DOHH2 (cell line): ENCODE data around the gene VGLL4.

Source experiments
- H3F3A ChIP-seq: fragments of 200-600 bp; sonication (generic), shearing (Covaris generic); 2 replicates; pipeline ENCODE4 v1.6.0; 2016; ENCODE audit warnings: antibody characterized with exemption, mild to moderate bottlenecking; ENCODE audit not compliant: control insufficient read depth, insufficient read depth
- H3K27ac ChIP-seq: fragments of 200-600 bp; sonication (generic); 2 replicates; pipeline ENCODE4 v1.5.1; 2014; ENCODE audit warnings: low read depth, mild to moderate bottlenecking, low read length, moderate library complexity
- H3K27me3 ChIP-seq: fragments of 200-600 bp; sonication (generic); 2 replicates; pipeline ENCODE4 v1.6.1; 2014; ENCODE audit warnings: mild to moderate bottlenecking, low read length, mixed read lengths; ENCODE audit not compliant: control insufficient read depth
- H3K36me3 ChIP-seq: fragments of 200-600 bp; sonication (generic); 2 replicates; pipeline ENCODE4 v1.6.1; 2014; ENCODE audit warnings: mild to moderate bottlenecking, low read length, moderate library complexity, mixed read lengths; ENCODE audit not compliant: control insufficient read depth
- H3K4me1 ChIP-seq: fragments of 200-600 bp; sonication (generic); 2 replicates; pipeline ENCODE4 v1.6.1; 2014; ENCODE audit warnings: mild to moderate bottlenecking, low read length, mixed read lengths; ENCODE audit not compliant: control insufficient read depth
- H3K4me2 ChIP-seq: fragments of 200-600 bp; sonication (generic); 2 replicates; pipeline ENCODE4 v1.6.0; 2014; ENCODE audit warnings: mild to moderate bottlenecking, low read length, moderate library complexity
- H3K4me3 ChIP-seq: fragments of 200-600 bp; sonication (generic); 2 replicates; pipeline ENCODE4 v1.5.1; 2014; ENCODE audit warnings: mild to moderate bottlenecking, low read length, mixed read lengths
- H3K79me2 ChIP-seq: fragments of 200-600 bp; sonication (generic); 2 replicates; pipeline ENCODE4 v1.6.1; 2014; ENCODE audit warnings: mild to moderate bottlenecking, low read length, mixed read lengths; ENCODE audit not compliant: control insufficient read depth
- H3K9me2 ChIP-seq: fragments of 200-600 bp; sonication (generic); replicated peaks from 2 replicates; pipeline ENCODE4 v1.6.1; 2014; ENCODE audit warnings: mild to moderate bottlenecking, low read length, mixed read lengths; ENCODE audit not compliant: control insufficient read depth
- H3K9me3 ChIP-seq: fragments of 200-600 bp; sonication (generic); 2 replicates; pipeline ENCODE4 v1.6.1; 2014; ENCODE audit warnings: antibody characterized with exemption, low read length, mixed read lengths; ENCODE audit not compliant: control insufficient read depth, insufficient read depth
- H4K20me1 ChIP-seq: fragments of 200-600 bp; sonication (generic); 2 replicates; pipeline ENCODE4 v1.6.0; 2014; ENCODE audit warnings: low read depth, mild to moderate bottlenecking, antibody characterized with exemption, low read length, moderate library complexity; ENCODE audit not compliant: control insufficient read depth, insufficient read depth
- CTCF ChIP-seq: fragments of 200-600 bp; sonication (generic); IDR thresholded peaks from one replicate; pipeline ENCODE4 v1.5.1; 2014; ENCODE audit warnings: antibody characterized with exemption, mild to moderate bottlenecking, low read depth, low read length; ENCODE audit not compliant: poor library complexity, severe bottlenecking
- EZH2phosphoT487 ChIP-seq: fragments of 200-600 bp; sonication (generic); IDR thresholded peaks from 2 replicates; pipeline ENCODE4 v1.6.1; 2017; ENCODE audit warnings: borderline replicate concordance, mild to moderate bottlenecking, antibody characterized with exemption, low read length, moderate library complexity, mixed read lengths

VGLL4 gene

DNA sequence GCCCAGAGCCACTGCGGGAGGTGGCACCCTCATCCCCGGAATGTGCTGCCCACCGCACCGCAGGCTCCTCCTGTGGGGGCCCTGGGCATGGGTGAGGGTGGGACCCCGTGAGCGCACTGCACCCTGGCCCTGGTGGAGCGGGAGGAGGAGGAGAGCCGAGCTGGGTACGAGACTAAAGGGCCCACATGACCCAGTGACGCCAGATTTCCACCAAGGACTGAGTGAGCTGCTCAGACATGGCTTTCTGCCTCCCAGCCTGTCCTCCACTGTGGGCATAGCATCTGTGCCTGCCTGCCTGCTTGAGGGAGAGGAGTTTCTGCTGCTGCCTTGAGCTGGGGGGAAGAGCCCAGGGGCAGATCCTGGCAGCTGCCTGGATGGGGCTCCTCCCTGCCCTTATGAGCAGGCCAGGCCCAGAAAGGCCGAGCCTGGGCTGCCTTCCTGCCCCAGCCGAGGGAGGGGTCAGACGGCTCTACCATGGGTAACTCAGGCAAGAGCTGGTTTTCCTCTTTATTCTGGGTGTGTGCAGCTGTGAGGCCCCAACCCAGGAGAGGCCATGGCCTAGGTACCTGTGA lies 88.4 kb downstream of the VGLL4 start:
- Histone ChIP-seq H3K4me2 (no peak overlapping the region), H3F3A (peaks cover 6% of the 10 kb centered on the region; the same call in 1 of the 2 replicates), H3K9me2 (no peaks in the 10 kb centered on the region), H3K79me2 (peaks cover 32% of the 10 kb centered on the region), H3K4me1 (peaks cover 27% of the 10 kb centered on the region), H3K36me3 (peaks cover 64% of the 10 kb centered on the region), H3K4me3 (no peak overlapping the region), H3K27ac (no peak overlapping the region), H4K20me1 (0 out of 2 replicates have a peak, but pooled peaks cover 5% of the 10 kb centered on the region), H3K27me3 (no peaks in the 10 kb centered on the region), H3K9me3 (no peaks in the 10 kb centered on the region)
- no peak for TF ChIP-seq CTCF
- TF ChIP-seq EZH2phosphoT487, result no peak

DNA sequence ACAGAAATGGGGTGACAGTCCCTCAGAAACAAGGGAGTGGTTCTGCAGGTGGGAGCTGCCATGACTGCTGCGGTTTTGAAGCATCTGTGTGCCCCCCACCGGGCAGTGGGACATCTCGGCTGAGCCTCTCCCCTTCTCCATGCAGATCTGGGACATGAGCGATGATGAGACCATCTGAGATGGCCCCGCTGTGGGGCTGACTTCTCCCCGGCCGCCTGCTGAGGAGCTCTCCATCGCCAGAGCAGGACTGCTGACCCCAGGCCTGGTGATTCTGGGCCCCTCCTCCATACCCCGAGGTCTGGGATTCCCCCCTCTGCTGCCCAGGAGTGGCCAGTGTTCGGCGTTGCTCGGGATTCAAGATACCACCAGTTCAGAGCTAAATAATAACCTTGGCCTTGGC lies 89.0 kb downstream of the VGLL4 start:
- TF ChIP-seq CTCF (no peak), EZH2phosphoT487 (no peak)
- H4K20me1 ChIP-seq, result 0 out of 2 replicates have a peak, but pooled peaks cover 5% of the 10 kb centered on the region
- H3F3A ChIP-seq, result peaks cover 8% of the 10 kb centered on the region; the same call in 1 of the 2 replicates
- H3K36me3 ChIP-seq, result peaks cover 57% of the 10 kb centered on the region
- H3K9me2 ChIP-seq, result no peaks in the 10 kb centered on the region
- H3K4me2 ChIP-seq, result no peak overlapping the region
- no peaks in the 10 kb centered on the region for H3K27me3 ChIP-seq
- H3K27ac ChIP-seq, result no peak overlapping the region
- peaks cover 25% of the 10 kb centered on the region for H3K79me2 ChIP-seq
- no peaks in the 10 kb centered on the region for H3K9me3 ChIP-seq
- H3K4me1 ChIP-seq, result peaks cover 33% of the 10 kb centered on the region
- H3K4me3 ChIP-seq, result no peak overlapping the region

- Histone ChIP-seq H4K20me1 (0 out of 2 replicates have a peak, but pooled peaks cover 5% of the 10 kb centered on the region), H3K9me3 (no peaks in the 10 kb centered on the region), H3K9me2 (no peaks in the 10 kb centered on the region), H3K4me2 (no peak overlapping the region), H3K27ac (no peak overlapping the region), H3K4me1 (peaks cover 37% of the 10 kb centered on the region), H3K36me3 (peaks cover 53% of the 10 kb centered on the region), H3K4me3 (no peak overlapping the region), H3K79me2 (peaks cover 21% of the 10 kb centered on the region), H3F3A (peaks cover 8% of the 10 kb centered on the region; the same call in 1 of the 2 replicates), H3K27me3 (no peaks in the 10 kb centered on the region)
- no peak for TF ChIP-seq EZH2phosphoT487
- no peak for TF ChIP-seq CTCF
These were observed 89.5 kb downstream of the VGLL4 start for GRCh38 chr3:11554236-11554610.
